Vagina (tissue), 2 donors: Measurements from ENCODE around the gene RPS6KC1.

Experiments
- POLR2A ChIP-seq, 2 donors: fragments of 450-650 bp; IDR thresholded peaks; one replicate each; pipeline ENCODE4 v1.6.1; 2017; ENCODE audit warnings: antibody characterized with exemption in 2 of 2, mild to moderate bottlenecking in 2 of 2, moderate library complexity in 2 of 2
- POLR2AphosphoS5 ChIP-seq, 2 donors: sonication (generic); formaldehyde crosslinking; IDR thresholded peaks; one replicate each; pipeline ENCODE4 v1.9.0; 2017; ENCODE audit warnings: antibody characterized with exemption in 2 of 2, mild to moderate bottlenecking in 2 of 2, low read depth in 1 of 2; ENCODE audit not compliant: insufficient read depth in 1 of 2
- TF ChIP-seq, protein P1 (sequence below), 3 experiments: fragments of 450-650 bp in 2 of 3; fragments of 200-600 bp in 1 of 3; sonication (generic) in 1 of 3; IDR thresholded peaks; one replicate each; pipeline ENCODE4 v1.5.1; 2017 to 2019; ENCODE audit warnings: antibody characterized with exemption in 3 of 3, mild to moderate bottlenecking in 2 of 3, moderate library complexity in 2 of 3

GRCh38 chr1:213138892-213139291 is 87.9 kb downstream of the RPS6KC1 start:
- no peak for TF ChIP-seq POLR2A (IDR thresholded peaks at IDR 0.05)
- TF ChIP-seq, protein P1, sequence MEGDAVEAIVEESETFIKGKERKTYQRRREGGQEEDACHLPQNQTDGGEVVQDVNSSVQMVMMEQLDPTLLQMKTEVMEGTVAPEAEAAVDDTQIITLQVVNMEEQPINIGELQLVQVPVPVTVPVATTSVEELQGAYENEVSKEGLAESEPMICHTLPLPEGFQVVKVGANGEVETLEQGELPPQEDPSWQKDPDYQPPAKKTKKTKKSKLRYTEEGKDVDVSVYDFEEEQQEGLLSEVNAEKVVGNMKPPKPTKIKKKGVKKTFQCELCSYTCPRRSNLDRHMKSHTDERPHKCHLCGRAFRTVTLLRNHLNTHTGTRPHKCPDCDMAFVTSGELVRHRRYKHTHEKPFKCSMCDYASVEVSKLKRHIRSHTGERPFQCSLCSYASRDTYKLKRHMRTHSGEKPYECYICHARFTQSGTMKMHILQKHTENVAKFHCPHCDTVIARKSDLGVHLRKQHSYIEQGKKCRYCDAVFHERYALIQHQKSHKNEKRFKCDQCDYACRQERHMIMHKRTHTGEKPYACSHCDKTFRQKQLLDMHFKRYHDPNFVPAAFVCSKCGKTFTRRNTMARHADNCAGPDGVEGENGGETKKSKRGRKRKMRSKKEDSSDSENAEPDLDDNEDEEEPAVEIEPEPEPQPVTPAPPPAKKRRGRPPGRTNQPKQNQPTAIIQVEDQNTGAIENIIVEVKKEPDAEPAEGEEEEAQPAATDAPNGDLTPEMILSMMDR (IDR thresholded peaks at IDR 0.05): no peak
- no peak for TF ChIP-seq POLR2AphosphoS5 (IDR thresholded peaks at IDR 0.05; ENCODE audit: insufficient read depth in 1 of 2, low read depth in 1 of 2)
